ENCODE measurements around the gene SH3YL1. TPM values are rescaled to one million over a fixed set of nuclear protein-coding genes. Genes with fewer than 3 reads are reported as not detected.

Gene SH3YL1
- total and polyA plus RNA-seq, 2 experiments from 2014 or later: 35.6 to 45.8 TPM

GRCh38 chr2:310994-311393 is 47.2 kb upstream of the SH3YL1 start (continued):
- TF ChIP-seq, protein P1, sequence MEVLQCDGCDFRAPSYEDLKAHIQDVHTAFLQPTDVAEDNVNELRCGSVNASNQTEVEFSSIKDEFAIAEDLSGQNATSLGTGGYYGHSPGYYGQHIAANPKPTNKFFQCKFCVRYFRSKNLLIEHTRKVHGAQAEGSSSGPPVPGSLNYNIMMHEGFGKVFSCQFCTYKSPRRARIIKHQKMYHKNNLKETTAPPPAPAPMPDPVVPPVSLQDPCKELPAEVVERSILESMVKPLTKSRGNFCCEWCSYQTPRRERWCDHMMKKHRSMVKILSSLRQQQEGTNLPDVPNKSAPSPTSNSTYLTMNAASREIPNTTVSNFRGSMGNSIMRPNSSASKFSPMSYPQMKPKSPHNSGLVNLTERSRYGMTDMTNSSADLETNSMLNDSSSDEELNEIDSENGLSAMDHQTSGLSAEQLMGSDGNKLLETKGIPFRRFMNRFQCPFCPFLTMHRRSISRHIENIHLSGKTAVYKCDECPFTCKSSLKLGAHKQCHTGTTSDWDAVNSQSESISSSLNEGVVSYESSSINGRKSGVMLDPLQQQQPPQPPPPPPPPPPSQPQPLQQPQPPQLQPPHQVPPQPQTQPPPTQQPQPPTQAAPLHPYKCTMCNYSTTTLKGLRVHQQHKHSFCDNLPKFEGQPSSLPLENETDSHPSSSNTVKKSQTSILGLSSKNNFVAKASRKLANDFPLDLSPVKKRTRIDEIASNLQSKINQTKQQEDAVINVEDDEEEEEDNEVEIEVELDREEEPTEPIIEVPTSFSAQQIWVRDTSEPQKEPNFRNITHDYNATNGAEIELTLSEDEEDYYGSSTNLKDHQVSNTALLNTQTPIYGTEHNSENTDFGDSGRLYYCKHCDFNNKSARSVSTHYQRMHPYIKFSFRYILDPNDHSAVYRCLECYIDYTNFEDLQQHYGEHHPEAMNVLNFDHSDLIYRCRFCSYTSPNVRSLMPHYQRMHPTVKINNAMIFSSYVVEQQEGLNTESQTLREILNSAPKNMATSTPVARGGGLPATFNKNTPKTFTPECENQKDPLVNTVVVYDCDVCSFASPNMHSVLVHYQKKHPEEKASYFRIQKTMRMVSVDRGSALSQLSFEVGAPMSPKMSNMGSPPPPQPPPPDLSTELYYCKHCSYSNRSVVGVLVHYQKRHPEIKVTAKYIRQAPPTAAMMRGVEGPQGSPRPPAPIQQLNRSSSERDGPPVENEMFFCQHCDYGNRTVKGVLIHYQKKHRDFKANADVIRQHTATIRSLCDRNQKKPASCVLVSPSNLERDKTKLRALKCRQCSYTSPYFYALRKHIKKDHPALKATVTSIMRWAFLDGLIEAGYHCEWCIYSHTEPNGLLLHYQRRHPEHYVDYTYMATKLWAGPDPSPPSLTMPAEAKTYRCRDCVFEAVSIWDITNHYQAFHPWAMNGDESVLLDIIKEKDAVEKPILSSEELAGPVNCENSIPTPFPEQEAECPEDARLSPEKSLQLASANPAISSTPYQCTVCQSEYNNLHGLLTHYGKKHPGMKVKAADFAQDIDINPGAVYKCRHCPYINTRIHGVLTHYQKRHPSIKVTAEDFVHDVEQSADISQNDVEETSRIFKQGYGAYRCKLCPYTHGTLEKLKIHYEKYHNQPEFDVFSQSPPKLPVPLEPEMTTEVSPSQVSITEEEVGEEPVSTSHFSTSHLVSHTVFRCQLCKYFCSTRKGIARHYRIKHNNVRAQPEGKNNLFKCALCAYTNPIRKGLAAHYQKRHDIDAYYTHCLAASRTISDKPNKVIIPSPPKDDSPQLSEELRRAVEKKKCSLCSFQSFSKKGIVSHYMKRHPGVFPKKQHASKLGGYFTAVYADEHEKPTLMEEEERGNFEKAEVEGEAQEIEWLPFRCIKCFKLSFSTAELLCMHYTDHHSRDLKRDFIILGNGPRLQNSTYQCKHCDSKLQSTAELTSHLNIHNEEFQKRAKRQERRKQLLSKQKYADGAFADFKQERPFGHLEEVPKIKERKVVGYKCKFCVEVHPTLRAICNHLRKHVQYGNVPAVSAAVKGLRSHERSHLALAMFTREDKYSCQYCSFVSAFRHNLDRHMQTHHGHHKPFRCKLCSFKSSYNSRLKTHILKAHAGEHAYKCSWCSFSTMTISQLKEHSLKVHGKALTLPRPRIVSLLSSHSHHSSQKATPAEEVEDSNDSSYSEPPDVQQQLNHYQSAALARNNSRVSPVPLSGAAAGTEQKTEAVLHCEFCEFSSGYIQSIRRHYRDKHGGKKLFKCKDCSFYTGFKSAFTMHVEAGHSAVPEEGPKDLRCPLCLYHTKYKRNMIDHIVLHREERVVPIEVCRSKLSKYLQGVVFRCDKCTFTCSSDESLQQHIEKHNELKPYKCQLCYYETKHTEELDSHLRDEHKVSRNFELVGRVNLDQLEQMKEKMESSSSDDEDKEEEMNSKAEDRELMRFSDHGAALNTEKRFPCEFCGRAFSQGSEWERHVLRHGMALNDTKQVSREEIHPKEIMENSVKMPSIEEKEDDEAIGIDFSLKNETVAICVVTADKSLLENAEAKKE (CRISPR knock-in tag; IDR thresholded peaks at IDR 0.05): no peak
- no peak for TF ChIP-seq CTCF (conservative IDR thresholded peaks at IDR 0.05; ENCODE audit: low read depth in 2 of 2)
- no peak for TF ChIP-seq EZH2phosphoT487 (IDR thresholded peaks at IDR 0.05; ENCODE audit: unreplicated experiment)
- TF ChIP-seq POLR2AphosphoS5 (IDR thresholded peaks at IDR 0.05; ENCODE audit: low read depth): no peak

GRCh38 chr2:309954-310510 is 46.2 kb upstream of the SH3YL1 start:
- Histone ChIP-seq H3K4me3 (no peak overlapping the region), H3K4me2 (peak overlapping the region; percentile 36), H3K27ac (ENCODE audit: low read depth) (no peak overlapping the region; the same call in 1 of the 2 replicates), H3K4me1 (ENCODE audit: insufficient read depth) (peaks cover 5% of the 10 kb centered on the region), H3K36me3 (ENCODE audit: insufficient read depth) (no peaks in the 10 kb centered on the region), H3K27me3 (ENCODE audit: insufficient read depth) (no peaks in the 10 kb centered on the region), H2AFZ (peak overlapping the region; percentile 72; the same call in 1 of the 2 replicates), H3K79me2 (replicated peaks; ENCODE audit: insufficient read depth) (no peaks in the 10 kb centered on the region), H3K9me2 (ENCODE audit: insufficient read depth) (no peaks in the 10 kb centered on the region), H3F3A (replicated peaks; ENCODE audit: low read depth) (no peaks in the 10 kb centered on the region; the same call in 1 of the 2 replicates), H4K20me1 (replicated peaks; ENCODE audit: insufficient read depth) (no peaks in the 10 kb centered on the region)
- DNase-seq (ENCODE audit: low spot score) (no peak), ATAC-seq (peak; percentile 27)
- Mint-ChIP-seq H3K4me1 (peaks cover 25% of the 10 kb centered on the region), H3K27me3 (ENCODE audit: insufficient read depth, low read depth, poor library complexity) (peaks cover under 1% of the 10 kb centered on the region), H3K9me3 (no peaks in the 10 kb centered on the region), H3K4me3 (no peak overlapping the region), H3K36me3 (ENCODE audit: low read depth) (no peaks in the 10 kb centered on the region; the same call in 2 of the 3 replicates), H3K27ac (peak overlapping the region; percentile 19; the same call in 1 of the 2 replicates)
- TF ChIP-seq, protein P1 (CRISPR knock-in tag; IDR thresholded peaks at IDR 0.05): no peak
- TF ChIP-seq ZNF331 (CRISPR knock-in tag; IDR thresholded peaks at IDR 0.05; ENCODE audit: low read depth): no peak
- no peak for TF ChIP-seq EZH2phosphoT487 (IDR thresholded peaks at IDR 0.05; ENCODE audit: unreplicated experiment)
- TF ChIP-seq CREB1 (CRISPR knock-in tag; IDR thresholded peaks at IDR 0.05; ENCODE audit: low read depth): no peak
- TF ChIP-seq POLR2AphosphoS5 (IDR thresholded peaks at IDR 0.05; ENCODE audit: low read depth): no peak
- TF ChIP-seq JUNB (IDR thresholded peaks at IDR 0.05; ENCODE audit: unreplicated experiment): no peak
